D341Med (cell line): ENCODE measurements around the gene SWI5.
"Not testable (repeated sequence)": the region's sequence is repeated elsewhere in the genome, so short reads cannot be mapped to it uniquely, and the experiment has no call there.

Source experiments
- DNase-seq: peaks from one replicate; pipeline ENCODE4 v3.0.0; 2012; ENCODE audit warnings: low spot score

Gene SWI5

DNA sequence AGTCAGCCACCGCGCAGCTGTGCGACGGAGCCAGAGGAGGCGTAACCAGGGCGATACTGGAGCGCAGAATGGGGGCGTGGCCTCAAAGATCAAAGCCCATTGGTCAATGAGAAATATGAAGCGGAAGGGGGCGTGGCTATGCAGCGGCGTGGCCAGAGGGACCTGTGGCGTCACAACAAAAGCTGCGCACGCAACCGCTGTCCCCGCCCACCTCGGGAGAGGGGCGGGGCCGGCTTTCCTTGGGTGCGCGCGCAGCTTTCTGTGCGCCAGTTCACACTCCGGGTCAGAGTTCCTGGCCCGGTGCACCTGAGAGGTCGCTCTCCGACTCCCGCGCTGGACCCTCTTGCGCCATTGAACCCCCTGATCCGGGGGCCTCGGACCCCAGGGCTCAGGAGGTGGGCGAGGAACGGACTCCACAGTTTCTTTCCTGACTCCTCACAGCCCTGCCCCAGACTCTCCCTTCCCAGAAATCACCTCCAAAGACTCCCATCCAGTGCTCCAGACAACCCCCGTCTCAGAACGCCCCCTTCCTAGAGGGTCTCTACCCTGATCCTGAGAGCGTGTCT is at the start of gene SWI5:
TSS of gene SWI5 (plus strand) at position 269 of the 566 bp plus-strand sequence.
- DNase-seq = peak; percentile 98

- DNase-seq = no peak
These were observed 49.7 kb upstream of the SWI5 start for GRCh38 chr9:128226412-128226801.

DNA sequence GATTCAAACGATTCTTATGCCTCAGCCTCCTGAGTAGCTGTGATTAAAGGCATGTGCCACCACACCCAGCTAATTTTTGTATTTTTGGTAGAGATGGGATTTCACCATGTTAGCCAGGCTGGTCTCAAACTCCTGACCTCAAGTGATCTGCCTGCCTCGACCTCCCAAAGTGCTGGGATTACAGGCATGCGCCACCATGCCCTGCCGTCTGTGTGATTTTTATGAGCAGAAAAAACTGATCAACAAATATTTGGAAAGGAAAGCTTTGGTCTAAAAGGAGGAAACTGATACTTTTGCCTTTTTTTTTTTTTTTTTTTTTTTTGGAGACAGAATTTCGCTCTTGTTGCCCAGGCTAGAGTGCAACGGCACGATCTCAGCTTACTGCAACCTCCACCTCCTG is 45.2 kb upstream of the SWI5 start:
- DNase-seq = not testable (repeated sequence)

GRCh38 chr9:128231638-128232527 is 44.2 kb upstream of the SWI5 start:
- no peak for DNase-seq

- DNase-seq = no peak
These were observed 43.3 kb upstream of the SWI5 start for GRCh38 chr9:128232528-128233428.

- DNase-seq = no peak
These were observed 42.2 kb upstream of the SWI5 start for GRCh38 chr9:128233817-128234406.

DNA sequence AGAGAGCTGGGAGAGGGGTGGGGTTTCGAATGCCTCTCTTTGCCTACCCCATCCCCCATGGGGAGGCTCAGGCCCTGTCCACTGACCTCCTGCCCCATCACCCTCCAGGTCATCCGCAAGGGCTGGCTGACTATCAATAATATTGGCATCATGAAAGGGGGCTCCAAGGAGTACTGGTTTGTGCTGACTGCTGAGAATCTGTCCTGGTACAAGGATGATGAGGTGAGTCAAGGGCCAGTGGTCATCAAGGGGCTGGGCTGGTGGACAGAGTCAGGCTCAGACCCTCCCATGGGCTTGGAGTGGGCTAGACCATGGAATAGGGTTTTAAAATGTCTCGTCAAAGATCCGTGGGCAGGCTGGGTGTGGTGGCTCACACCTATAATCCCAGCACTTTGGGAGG is 34.0 kb upstream of the SWI5 start:
- no peak for DNase-seq

- no peak for DNase-seq
These were observed 33.3 kb upstream of the SWI5 start for GRCh38 chr9:128242828-128243214.

GRCh38 chr9:128243215-128244018 is 32.7 kb upstream of the SWI5 start:
- no peak for DNase-seq

DNA sequence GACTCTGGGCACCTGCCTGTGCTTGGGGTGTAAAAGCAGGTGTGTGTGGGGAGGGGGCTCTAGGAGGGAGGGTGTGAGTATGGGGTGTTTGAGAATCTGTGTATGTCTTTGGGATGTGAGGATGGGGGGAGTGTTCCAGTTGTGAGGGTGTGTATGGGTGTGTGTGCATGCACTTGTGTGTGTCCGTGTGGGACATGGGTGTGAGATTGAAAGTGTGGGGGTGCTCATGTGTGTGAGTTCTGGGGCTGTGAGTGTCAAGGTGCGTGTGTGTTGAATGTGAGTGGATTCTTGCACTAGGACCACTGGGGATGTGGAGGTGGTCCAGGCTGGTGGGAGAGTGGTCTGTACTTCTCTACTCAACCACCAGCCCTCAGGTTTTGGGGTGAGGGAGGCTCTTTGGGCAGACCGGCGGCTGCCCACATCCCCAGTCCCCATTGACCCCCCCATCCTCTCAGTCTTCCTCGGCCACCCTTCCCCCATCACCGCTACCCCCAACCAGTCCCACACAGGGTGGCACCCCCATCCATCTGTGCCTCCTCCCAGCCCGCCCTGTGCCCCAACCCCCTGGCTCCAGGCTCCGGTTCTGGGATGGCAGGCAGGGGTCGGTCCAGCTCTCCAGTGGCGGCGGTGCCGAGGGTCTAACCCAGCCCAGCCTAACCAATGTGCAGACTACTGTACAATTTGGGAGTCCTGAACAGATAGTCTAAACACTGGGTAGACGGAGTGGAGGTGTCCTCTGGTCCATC is 31.8 kb upstream of the SWI5 start:
- no peak for DNase-seq

- no peak for DNase-seq
These were observed 31.2 kb upstream of the SWI5 start for GRCh38 chr9:128244837-128245231.

GRCh38 chr9:128245421-128246151 is 30.5 kb upstream of the SWI5 start:
- DNase-seq = no peak

GRCh38 chr9:128246471-128246870 is 29.6 kb upstream of the SWI5 start:
- no peak for DNase-seq

DNA sequence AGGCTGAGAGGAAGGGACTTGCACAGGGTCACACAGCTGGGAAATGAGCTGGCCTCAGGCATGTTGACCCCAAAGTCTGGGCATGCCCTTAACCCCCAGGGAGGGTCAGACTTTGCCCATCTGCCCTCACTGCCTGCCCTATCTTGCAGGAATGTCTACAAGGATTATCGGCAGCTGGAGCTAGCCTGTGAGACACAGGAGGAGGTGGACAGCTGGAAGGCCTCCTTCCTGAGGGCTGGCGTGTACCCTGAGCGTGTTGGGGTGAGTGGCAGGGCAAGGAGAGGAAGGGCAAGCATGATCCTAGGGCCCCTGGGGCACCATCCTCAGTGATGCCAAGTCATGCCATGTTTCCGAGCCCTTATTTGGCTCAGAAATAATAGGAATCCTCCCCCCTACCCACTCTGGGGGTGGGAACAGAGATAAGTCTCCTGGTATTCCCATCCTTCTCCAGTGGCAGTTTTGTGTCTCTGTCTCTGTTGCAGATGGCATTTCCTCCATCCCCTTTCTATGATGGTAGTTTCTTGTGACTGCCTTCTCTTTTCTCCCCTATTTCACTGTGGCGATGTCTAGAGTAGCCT is 28.8 kb upstream of the SWI5 start:
- DNase-seq = no peak

GRCh38 chr9:128249558-128249907 is 26.5 kb upstream of the SWI5 start:
- DNase-seq = no peak

DNA sequence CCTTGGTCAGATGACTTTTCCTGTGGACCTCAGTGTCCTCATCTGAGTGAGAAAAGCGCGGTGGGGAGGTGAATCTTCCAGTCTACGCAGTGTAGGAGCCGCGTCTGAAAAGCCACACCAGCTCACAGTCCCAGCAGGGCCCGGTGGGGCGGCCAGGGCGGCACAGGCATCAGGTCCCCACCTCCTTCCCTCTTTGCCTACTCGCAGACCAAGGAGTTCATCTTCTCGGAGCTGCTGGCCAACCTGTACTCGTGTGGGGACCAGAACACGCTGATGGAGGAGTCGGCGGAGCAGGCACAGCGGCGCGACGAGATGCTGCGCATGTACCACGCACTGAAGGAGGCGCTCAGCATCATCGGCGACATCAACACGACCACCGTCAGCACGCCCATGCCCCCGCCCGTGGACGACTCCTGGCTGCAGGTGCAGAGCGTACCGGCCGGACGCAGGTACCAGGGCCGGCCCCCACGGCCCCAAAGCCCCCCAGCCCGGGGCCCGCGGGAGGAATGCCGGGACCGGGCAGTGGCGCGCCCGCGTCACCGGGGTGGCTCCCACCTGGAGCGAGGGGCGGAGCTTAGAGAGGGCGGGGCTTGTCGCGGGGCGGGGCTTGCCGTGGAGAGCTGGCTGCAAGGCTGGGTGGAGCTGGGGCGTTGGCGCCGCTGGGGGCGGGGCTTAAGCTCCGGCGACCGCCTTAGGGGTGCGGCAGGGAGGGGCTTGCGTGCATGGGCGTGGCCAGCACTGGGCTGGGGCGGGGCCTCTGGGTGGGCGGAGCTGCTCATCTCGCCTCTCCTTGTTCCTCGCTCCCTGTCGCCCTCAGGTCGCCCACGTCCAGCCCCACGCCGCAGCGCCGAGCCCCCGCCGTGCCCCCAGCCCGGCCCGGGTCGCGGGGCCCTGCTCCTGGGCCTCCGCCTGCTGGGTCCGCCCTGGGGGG is 25.9 kb upstream of the SWI5 start:
- DNase-seq = peak; percentile 72

- DNase-seq = no peak
These were observed 25.0 kb upstream of the SWI5 start for GRCh38 chr9:128250839-128251731.

DNA sequence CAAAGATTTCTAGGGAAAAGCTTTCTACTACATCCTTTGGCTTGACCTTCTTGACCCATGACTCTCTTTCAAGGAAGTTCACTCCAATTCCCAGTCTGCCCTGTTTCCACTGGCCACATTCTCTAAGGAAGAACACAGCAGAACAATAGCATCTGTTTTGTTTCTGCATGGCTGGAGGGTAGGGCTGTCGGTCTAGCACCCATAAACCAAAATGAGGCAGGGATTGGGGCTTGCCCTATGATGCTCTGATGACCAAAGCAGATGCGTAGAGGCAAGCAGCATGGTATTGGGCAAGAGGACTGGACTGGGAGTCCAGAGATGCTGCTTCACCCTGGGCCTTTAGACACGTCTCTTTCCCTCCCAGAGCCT is 24.4 kb upstream of the SWI5 start:
- no peak for DNase-seq
